Rectal smooth muscle tissue (tissue), 1 donor: ENCODE results near the gene TMEM17.

Experiments used
- H3K27ac ChIP-seq: one replicate; pipeline ENCODE4 v1.7.0; 2013; ENCODE audit warnings: low read depth, low read length, inconsistent platforms
- H3K27me3 ChIP-seq: one replicate; pipeline ENCODE4 v1.7.0; 2013; ENCODE audit warnings: low read length; ENCODE audit not compliant: control insufficient read depth, insufficient read depth
- H3K36me3 ChIP-seq: one replicate; pipeline ENCODE4 v1.7.0; 2013; ENCODE audit warnings: low read length; ENCODE audit not compliant: control insufficient read depth, insufficient read depth
- H3K4me1 ChIP-seq: one replicate; pipeline ENCODE4 v1.7.0; 2013; ENCODE audit warnings: low read length; ENCODE audit not compliant: control insufficient read depth, insufficient read depth
- H3K4me3 ChIP-seq: one replicate; pipeline ENCODE4 v1.7.0; 2013; ENCODE audit warnings: low read length
- H3K9ac ChIP-seq: one replicate; pipeline ENCODE4 v1.7.0; 2013; ENCODE audit warnings: low read length

Gene TMEM17

GRCh38 chr2:62457556-62457955 is 48.4 kb downstream of the TMEM17 start:
- Histone ChIP-seq H3K36me3 (no peaks in the 10 kb centered on the region), H3K4me3 (peak overlapping the region; percentile 84), H3K27ac (peak overlapping the region; percentile 85)

DNA sequence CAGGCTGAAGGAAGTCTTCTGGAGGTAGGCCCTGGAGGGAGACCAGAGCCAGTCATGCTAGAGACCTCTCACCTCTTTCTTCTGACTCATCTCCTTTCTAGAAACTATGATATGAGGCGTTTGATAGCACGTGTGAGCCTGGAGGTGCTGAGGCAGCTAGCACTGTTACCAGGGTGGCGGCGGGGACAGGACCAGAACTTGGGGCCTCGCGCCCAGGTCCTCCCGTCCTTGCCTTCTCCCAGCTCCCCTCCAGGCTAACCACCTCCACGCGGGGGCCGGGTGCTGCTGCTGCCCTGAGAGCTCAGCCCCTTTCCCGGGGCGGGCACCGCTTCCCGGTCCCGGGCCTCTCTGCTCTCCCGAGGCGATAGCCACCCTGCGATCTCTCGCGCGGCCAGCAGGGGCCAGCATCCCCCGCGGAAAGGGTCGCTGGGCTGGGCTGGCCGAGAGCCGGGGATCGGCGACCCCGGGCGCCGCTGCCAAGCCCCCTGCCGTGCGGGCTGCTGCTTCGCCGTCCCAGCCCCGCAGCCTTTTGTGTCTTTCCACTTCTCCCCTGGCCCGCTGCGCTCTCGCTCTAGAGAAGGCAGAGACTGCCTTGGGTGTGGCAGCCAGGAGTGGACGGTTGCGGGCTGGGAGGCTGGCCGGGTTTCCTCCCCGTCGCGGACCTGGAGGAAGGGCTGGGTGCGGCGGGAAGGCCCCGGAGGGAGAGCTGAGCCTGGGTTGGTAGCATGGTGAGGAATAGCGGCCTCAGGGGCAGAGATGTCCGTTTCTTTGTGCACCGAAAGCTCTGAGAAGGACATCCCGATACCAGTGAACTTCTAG is 49.1 kb downstream of the TMEM17 start:
- H3K27ac ChIP-seq = peak overlapping the region; percentile 85
- H3K27me3 ChIP-seq = no peaks in the 10 kb centered on the region
- H3K36me3 ChIP-seq = no peaks in the 10 kb centered on the region
- peak overlapping the region; percentile 84 for H3K4me3 ChIP-seq
- H3K4me1 ChIP-seq = no peaks in the 10 kb centered on the region
- peak overlapping the region; percentile 52 for H3K9ac ChIP-seq

More at GRCh38 chr2:62457556-62457955, 48.4 kb downstream of the TMEM17 start:
- H3K27me3 ChIP-seq = no peaks in the 10 kb centered on the region
- no peak overlapping the region for H3K9ac ChIP-seq
- H3K4me1 ChIP-seq = no peaks in the 10 kb centered on the region

DNA sequence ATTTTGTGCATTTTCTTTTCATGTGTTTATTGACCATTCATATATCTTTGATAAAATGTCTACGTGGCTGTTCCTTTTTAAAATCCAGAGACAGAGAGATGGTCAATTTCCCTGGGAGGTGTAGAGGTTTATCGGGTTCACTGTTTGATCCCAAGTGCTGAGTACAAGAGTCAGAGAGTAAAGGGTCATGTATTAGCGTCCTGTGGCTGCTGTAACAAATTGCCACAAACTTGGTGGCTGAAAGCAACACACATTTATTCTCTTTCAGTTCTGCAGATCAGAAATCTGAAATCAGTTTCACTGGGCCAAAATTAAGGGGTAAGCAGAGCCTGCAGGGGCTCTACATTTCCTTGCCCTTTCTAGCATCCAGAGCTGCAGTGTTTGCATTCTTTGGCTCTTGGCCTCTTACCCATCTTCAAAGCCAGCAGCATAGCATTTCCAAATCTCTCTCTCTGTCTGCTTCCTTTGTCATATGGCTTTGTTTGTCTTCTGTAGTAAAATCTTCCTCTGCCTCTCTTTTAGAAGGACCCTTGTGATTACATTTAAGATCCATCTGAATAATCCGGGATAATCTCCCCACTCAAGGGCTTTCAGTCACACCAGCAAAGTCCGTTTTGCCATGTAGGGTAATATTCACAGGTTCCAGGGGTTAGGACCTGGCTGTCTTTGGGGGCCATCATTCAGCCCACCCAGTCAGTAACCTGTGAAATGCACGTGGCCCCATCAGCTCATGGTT is 49.9 kb downstream of the TMEM17 start:
- no peaks in the 10 kb centered on the region for H3K36me3 ChIP-seq
- no peak overlapping the region for H3K27ac ChIP-seq
- H3K4me3 ChIP-seq = no peak overlapping the region
- no peaks in the 10 kb centered on the region for H3K27me3 ChIP-seq
- no peaks in the 10 kb centered on the region for H3K4me1 ChIP-seq
- H3K9ac ChIP-seq = no peak overlapping the region

DNA sequence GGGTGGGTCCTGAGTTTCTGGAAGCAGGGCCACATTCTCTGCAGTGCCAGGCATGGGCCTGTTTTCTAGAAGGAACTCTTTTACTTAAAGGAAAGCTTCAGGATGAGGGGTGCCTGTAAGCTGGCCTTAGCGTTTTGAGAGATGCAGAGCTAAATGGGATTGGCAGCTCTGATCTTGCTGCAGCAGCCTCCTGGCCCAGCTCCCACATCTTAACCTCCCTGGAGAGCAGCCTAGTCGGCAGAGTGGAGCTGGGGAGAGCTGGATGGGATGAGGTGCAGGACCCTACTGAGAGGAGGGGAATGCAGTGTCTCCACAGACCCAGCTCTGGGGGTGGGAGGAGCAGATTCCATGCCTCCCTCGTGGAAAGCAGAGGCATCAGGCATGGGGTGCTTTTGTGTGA is 52.0 kb downstream of the TMEM17 start:
- no peaks in the 10 kb centered on the region for H3K36me3 ChIP-seq
- H3K27me3 ChIP-seq = no peaks in the 10 kb centered on the region
- H3K9ac ChIP-seq = no peak overlapping the region
- no peak overlapping the region for H3K4me3 ChIP-seq
- no peak overlapping the region for H3K27ac ChIP-seq
- no peaks in the 10 kb centered on the region for H3K4me1 ChIP-seq

DNA sequence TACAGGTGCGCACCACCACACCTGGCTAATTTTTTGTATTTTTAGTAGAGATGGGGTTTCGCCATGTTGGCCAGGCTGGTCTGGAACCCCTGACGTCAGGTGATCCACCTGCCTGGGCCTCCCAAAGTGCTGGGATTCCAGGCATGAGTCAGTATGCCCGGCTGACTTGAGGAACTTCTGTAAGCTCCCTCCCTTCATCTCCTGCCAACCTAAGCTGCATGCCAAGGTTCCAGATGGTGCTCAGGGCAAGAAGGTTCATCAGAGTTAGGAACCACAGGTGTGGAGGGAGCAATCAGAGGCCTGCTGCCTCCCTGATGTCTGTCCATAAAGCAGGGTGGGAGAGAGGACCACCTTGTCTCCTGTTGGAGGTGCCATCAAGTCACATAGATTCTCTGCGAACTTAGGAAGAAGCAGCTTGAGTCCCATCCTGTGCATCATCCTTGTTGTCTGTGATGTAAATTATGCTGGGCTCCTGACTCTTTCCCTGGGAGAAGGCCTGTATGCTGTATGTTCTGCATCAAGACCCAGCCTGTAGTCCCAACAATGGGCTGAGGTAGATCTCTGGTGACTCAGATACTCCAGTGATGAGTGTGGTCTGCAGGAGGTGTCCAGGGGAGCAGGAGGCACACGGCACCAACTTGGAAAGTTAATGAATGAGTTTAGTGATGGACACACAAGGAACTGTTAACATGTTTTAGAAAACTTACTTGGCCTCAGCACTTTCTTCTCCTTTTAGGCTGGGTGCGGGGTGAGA is 53.1 kb downstream of the TMEM17 start:
- Histone ChIP-seq H3K4me1 (no peaks in the 10 kb centered on the region), H3K4me3 (no peak overlapping the region), H3K9ac (no peak overlapping the region), H3K36me3 (no peaks in the 10 kb centered on the region), H3K27ac (no peak overlapping the region), H3K27me3 (no peaks in the 10 kb centered on the region)

GRCh38 chr2:62450716-62451191 is 55.2 kb downstream of the TMEM17 start:
- no peak overlapping the region for H3K27ac ChIP-seq

More at GRCh38 chr2:62450716-62451191, 55.2 kb downstream of the TMEM17 start:
- no peaks in the 10 kb centered on the region for H3K4me1 ChIP-seq
- H3K36me3 ChIP-seq = no peaks in the 10 kb centered on the region
- H3K4me3 ChIP-seq = no peak overlapping the region
- H3K9ac ChIP-seq = no peak overlapping the region
- no peaks in the 10 kb centered on the region for H3K27me3 ChIP-seq
